ENCODE measurements around the gene ZNF768. TPM values are rescaled to one million over a fixed set of nuclear protein-coding genes. Genes with fewer than 3 reads are reported as not detected.
A peak's percentile ranks its signal among the peaks of the same experiment; 100 is the strongest.

The ZNF768 gene
- total and polyA plus RNA-seq, 2 of the 13 experiments (the other 11 are each of a cell fraction or from before 2014, with no cell fraction given): 26.7 to 34.4 TPM

DNA sequence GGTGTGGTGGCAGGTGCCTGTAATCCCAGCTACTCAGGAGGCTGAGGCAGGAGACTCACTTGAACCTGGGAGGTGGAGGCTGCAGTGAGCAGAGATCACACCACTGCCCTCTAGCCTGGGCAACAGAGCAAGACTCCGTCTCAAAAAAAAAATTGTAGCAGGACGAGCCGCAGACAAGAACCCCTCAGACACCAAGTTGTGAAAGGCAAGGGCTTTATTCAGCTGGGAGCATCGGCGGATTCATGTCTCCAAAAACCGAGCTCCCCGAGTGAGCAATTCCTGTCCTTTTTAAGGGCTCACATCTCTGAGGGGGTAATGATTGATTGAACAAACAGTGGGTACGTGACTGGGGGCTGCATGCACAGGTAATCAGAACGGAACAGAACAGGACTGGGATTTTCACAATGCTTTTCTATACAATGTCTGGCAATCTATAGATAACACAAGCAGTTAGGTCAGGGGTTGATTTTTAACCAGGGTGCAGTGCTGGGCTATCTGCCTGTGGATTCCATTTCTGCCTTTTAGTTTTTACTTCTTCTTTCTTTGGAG lies 14.6 kb upstream of the ZNF768 start (continued):
- TF ChIP-seq, protein P1, sequence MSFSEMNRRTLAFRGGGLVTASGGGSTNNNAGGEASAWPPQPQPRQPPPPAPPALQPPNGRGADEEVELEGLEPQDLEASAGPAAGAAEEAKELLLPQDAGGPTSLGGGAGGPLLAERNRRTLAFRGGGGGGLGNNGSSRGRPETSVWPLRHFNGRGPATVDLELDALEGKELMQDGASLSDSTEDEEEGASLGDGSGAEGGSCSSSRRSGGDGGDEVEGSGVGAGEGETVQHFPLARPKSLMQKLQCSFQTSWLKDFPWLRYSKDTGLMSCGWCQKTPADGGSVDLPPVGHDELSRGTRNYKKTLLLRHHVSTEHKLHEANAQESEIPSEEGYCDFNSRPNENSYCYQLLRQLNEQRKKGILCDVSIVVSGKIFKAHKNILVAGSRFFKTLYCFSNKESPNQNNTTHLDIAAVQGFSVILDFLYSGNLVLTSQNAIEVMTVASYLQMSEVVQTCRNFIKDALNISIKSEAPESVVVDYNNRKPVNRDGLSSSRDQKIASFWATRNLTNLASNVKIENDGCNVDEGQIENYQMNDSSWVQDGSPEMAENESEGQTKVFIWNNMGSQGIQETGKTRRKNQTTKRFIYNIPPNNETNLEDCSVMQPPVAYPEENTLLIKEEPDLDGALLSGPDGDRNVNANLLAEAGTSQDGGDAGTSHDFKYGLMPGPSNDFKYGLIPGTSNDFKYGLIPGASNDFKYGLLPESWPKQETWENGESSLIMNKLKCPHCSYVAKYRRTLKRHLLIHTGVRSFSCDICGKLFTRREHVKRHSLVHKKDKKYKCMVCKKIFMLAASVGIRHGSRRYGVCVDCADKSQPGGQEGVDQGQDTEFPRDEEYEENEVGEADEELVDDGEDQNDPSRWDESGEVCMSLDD (CRISPR knock-in tag; IDR thresholded peaks at IDR 0.05; ENCODE audit: borderline replicate concordance): peak; percentile 16; the same call in 1 of the 2 replicates
- TF ChIP-seq ZNF746 (CRISPR knock-in tag; IDR thresholded peaks at IDR 0.05) (peak; percentile 69; the same call in 1 of the 2 replicates), NCOA1 (CRISPR knock-in tag; IDR thresholded peaks at IDR 0.05) (peak; percentile 72; the same call in 1 of the 2 replicates), ZNF816 (CRISPR knock-in tag; IDR thresholded peaks at IDR 0.05; ENCODE audit: borderline replicate concordance) (peak; percentile 89; the same call in 1 of the 2 replicates), ZEB1 (IDR thresholded peaks at IDR 0.05; ENCODE audit: insufficient replicate concordance, low read depth) (peak; percentile 86), ZNF629 (CRISPR knock-in tag; conservative IDR thresholded peaks at IDR 0.05) (peak; percentile 40; the same call in 1 of the 2 replicates), ADNP (CRISPR knock-in tag; IDR thresholded peaks at IDR 0.05) (peak; percentile 98), PRMT3 (CRISPR knock-in tag; IDR thresholded peaks at IDR 0.05; ENCODE audit: borderline replicate concordance, low read depth) (0 out of 2 replicates have a peak, but pooled peaks have one; percentile 37), ZNF343 (CRISPR knock-in tag; IDR thresholded peaks at IDR 0.05) (peak; percentile 31; the same call in 1 of the 2 replicates), ZNF790 (CRISPR knock-in tag; IDR thresholded peaks at IDR 0.05; ENCODE audit: borderline replicate concordance) (0 out of 2 replicates have a peak, but pooled peaks have one; percentile 14), PHF21A (CRISPR knock-in tag; IDR thresholded peaks at IDR 0.05) (peak; percentile 96), ARID5B (CRISPR knock-in tag; IDR thresholded peaks at IDR 0.05) (peak; percentile 70; the same call in 1 of the 2 replicates), TFAP4 (IDR thresholded peaks at IDR 0.05; ENCODE audit: borderline replicate concordance, low read depth) (peak; percentile 52; the same call in 1 of the 2 replicates)
- TF ChIP-seq, protein P2, sequence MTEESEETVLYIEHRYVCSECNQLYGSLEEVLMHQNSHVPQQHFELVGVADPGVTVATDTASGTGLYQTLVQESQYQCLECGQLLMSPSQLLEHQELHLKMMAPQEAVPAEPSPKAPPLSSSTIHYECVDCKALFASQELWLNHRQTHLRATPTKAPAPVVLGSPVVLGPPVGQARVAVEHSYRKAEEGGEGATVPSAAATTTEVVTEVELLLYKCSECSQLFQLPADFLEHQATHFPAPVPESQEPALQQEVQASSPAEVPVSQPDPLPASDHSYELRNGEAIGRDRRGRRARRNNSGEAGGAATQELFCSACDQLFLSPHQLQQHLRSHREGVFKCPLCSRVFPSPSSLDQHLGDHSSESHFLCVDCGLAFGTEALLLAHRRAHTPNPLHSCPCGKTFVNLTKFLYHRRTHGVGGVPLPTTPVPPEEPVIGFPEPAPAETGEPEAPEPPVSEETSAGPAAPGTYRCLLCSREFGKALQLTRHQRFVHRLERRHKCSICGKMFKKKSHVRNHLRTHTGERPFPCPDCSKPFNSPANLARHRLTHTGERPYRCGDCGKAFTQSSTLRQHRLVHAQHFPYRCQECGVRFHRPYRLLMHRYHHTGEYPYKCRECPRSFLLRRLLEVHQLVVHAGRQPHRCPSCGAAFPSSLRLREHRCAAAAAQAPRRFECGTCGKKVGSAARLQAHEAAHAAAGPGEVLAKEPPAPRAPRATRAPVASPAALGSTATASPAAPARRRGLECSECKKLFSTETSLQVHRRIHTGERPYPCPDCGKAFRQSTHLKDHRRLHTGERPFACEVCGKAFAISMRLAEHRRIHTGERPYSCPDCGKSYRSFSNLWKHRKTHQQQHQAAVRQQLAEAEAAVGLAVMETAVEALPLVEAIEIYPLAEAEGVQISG (CRISPR knock-in tag; IDR thresholded peaks at IDR 0.05): peak; percentile 59; the same call in 1 of the 2 replicates
- TF ChIP-seq, protein P3, sequence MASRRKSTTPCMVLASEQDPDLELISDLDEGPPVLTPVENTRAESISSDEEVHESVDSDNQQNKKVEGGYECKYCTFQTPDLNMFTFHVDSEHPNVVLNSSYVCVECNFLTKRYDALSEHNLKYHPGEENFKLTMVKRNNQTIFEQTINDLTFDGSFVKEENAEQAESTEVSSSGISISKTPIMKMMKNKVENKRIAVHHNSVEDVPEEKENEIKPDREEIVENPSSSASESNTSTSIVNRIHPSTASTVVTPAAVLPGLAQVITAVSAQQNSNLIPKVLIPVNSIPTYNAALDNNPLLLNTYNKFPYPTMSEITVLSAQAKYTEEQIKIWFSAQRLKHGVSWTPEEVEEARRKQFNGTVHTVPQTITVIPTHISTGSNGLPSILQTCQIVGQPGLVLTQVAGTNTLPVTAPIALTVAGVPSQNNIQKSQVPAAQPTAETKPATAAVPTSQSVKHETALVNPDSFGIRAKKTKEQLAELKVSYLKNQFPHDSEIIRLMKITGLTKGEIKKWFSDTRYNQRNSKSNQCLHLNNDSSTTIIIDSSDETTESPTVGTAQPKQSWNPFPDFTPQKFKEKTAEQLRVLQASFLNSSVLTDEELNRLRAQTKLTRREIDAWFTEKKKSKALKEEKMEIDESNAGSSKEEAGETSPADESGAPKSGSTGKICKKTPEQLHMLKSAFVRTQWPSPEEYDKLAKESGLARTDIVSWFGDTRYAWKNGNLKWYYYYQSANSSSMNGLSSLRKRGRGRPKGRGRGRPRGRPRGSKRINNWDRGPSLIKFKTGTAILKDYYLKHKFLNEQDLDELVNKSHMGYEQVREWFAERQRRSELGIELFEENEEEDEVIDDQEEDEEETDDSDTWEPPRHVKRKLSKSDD (CRISPR knock-in tag; IDR thresholded peaks at IDR 0.05; ENCODE audit: low read depth): peak; percentile 78; the same call in 1 of the 2 replicates

Measured in HepG2 (cell line).